Stimulated activated CD8-positive, alpha-beta memory T cell treated with anti-CD3 and anti-CD28 coated beads, Interleukin-4, amount 100 ng/mL, for 4 hours (primary cell): ENCODE results near the gene ZNF764.
"Not testable (repeated sequence)": the region's sequence is repeated elsewhere in the genome, so short reads cannot be mapped to it uniquely, and the experiment has no call there.

Experiments
- DNase-seq, 2 donors: peaks; one replicate each; pipeline ENCODE4 v3.0.0-alpha.2; 2020; ENCODE audit warnings: low read depth in 2 of 2, low spot score in 1 of 2

ZNF764 gene

DNA sequence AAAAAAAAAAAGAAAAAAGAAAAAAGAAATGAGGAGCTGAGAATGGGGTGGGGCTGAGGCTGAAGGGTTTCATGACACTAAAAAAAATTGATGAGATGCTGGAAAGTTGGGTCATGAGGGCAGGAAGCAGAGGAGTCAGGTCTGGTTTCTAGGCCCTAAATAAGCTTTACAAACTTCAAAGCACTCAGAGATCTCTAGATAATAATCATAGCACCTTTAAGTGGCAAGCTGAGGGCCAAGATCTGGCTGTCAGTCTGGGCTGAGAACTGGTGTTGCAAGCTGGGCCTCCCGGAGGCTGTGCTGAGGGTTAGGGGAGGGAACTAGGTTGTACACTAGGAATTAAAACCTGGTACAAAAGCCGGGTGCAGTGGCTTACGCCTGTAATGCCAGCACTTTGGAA, 6.4 kb downstream of the ZNF764 start:
- no peak for DNase-seq

DNA sequence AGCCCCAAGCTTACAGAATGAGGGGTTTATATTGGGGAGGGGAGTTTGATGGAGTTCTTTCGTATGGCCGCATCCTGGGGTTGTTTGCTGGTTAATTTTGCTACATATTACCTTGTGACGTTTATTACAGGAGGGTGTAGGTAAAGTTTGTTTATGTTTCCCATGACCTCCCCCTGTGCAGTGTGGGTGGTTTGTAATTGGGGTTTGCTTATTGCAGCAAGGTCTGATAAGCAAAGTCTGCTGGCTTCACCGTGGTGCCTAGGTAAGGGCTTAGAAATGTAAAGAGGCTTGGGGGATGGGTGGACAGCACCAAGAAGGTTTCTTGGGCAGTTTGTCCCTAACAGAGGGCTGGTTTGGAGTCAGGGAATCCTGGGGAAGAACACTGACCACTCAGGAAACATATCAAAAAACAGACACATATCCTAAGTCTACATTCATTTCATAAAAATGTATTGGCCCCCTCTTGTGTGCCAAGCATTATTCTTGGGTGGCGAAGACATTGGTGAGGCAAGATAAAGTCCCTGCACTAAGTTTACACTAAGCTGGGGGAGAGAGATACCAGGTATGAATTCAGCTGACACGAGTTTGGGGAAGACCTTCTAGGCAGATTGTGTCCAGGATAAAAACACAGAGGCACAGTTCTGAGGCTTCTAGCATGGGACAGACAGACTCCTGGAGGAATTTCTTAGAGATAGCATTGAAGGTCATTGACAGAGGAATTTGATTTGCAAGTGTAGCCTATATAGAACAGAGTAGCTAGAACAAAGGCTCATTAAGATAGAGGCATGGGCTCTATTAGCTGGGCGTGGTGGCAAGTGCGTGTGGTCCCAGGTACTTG, 9.5 kb downstream of the ZNF764 start:
- no peak for DNase-seq

DNA sequence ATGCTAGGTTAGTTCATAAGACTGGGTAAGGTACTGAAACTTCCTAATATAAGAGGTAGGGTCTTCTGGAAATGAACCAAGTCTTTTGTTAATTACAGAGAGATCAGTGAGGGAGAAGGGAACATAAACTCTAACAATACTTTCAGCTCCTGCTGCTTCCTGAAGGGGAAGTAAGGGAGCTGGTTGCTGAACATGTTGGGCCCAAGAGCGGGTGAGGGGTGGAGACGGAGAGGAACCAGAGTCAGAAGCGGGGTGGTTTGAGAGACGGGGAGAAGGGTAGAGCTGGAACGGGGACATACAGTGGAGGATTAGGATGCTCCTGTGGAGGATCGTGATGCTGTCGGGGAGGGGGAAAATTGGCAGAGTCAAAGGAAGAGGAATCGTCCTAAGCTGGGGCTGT, 12.1 kb downstream of the ZNF764 start:
- DNase-seq, result no peak

DNA sequence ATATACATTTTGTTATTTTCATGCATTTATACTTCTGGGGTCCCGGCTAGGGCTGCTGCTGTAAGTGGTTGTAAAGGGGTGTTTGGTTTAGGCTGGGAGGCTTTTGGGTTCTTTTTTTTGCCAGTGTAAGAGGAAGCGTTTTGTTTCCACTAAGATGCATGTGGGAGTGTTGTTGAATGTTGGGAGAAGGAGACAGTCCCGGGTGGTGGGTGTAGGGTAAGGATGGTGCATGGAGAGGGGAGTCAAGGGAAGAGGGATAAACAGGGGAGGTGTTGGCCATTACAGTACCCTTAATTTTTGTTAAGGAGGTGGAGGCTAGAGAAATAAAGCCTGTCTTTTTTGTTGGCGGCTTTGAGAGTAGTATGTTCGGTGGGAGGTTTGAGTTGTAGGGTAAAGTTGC, 15.1 kb downstream of the ZNF764 start:
- DNase-seq, result no peak

DNA sequence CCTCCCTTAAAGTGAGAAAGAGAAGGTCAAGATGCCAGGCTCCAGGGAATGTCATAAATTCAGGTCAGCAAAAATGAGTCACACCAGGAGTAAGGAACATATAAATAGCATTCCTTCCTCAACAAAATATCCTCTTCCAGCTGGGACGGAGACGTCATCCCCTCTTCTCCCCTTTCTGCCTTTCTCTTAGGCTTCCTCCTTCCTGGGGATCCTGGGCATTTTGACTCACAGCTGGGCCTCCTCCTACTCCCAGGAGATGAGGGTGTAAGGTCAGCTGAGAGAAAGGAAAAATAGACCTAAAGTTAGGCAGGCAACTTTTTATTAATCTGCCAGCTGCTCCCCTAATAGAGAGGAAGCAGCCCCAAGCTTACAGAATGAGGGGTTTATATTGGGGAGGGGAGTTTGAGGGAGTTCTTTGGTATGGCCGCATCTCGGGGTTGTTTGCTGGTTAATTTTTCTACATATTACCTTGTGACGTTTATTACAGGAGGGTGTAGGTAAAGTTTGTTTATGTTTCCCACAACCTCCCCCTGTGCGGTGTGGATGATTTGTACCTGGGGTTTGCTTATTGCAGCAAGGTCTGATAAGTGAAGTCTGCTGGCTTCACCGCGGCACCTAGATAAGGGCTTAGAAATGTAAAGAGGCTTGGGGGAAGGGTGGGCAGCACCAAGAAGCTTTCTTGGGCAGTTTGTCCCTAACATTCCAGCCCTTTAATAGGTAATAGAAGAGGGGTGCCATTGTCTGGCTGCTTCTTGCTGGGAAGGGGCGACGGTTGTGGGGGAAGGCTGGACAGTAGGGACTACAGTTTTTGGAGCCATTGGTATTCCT, 16.5 kb downstream of the ZNF764 start:
- DNase-seq, result no peak

DNA sequence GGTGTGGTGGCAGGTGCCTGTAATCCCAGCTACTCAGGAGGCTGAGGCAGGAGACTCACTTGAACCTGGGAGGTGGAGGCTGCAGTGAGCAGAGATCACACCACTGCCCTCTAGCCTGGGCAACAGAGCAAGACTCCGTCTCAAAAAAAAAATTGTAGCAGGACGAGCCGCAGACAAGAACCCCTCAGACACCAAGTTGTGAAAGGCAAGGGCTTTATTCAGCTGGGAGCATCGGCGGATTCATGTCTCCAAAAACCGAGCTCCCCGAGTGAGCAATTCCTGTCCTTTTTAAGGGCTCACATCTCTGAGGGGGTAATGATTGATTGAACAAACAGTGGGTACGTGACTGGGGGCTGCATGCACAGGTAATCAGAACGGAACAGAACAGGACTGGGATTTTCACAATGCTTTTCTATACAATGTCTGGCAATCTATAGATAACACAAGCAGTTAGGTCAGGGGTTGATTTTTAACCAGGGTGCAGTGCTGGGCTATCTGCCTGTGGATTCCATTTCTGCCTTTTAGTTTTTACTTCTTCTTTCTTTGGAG, 17.2 kb downstream of the ZNF764 start:
- DNase-seq, result not testable (repeated sequence)

DNA sequence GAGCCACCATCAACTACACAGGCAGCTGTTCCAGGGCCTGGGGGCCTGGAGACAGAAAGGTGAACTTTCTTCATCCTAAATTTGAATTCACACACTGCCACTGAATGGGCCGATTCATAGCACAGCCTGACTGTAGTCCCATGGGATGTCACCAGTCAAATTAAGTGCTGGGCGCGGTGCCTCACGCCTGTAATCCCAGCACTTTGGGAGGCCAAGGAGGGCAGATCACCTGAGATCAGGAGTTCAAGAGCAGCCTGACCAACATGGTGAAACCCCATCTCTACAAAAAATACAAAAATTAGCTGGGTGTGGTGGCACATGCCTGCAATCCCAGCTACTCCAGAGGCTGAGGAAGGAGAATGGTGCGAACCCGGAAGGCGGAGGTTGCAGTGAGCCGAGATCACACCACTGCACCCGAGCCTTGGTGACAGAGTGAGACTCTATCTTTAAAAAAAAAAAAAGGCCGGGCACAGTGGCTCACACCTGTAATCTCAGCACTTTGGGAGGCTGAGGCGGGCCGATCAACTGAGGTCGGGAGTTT, 18.1 kb downstream of the ZNF764 start:
- DNase-seq, result not testable (repeated sequence)

DNA sequence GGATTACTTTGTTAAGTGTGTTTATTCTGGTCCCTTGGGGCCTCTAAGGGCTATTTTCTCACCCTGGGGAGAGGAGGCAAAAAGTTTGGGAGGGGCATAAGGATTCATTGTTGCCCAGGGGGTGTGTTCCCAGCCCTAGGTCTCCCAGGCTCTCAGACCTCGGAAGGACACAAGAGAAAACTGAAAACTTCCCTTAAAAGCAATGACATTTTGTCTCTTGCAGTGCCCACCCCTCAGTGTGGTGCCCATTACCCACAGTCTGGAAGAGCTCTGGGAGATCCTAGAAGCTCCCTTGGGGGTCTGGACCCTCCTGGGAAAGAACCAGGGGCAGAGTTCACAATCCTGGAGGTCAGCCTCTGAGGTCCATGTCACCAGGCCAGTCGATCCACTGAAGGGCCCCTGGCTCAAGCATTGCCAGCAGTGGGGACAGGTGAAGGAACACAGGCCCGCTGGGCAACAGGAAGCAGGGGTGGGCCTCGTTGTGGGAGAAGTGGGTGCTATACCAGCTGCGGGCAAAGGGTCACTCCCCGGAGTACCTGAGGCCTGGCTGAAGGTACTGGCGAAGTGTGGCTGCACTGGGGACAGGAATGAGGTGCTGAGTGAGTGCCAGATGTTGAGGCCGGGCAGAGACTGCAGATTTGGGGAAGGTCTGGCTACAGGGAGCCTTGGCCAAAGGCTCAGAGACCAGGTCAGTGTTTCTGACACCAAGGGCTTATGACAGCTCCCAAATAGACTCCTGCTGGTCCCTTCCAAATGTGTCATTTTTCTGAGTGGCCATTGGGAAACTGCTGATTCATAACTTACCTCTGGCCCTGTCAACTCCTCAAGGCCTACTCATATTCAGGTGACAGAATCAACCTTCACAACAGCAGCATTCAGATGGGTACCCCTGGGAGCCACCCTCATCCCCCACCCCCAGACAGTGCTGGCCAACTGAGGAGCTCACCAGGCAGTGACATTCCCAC, 18.9 kb downstream of the ZNF764 start:
- DNase-seq, result no peak

DNA sequence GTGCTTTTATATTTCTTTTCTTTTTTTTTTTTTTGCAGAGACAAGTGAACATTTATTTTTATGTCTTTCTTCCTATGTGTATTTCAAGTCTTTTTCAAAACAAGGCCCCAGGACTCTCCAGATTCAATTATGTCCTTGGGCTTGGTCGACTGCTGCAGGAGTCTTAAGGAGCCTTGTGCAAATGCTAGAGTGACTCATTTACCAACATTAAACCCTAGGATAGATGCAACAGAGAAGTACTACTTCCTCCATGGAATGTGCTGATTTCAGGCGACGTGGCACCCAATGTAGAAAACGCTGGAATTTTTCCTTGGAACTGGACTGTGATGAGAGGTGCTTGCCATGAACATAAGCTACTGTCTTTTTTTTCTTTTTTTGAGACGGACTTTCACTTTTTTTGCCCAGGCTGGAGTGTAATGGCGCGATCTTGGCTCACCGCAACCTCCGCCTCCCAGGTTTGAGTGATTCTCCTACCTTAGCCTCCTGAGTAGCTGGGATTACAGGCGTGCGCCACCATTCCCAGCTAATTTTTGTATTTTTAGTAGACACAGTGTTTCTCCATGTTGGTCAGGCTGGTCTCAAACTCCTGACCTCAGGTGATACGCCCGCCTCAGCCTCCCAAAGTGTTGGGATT, 21.7 kb downstream of the ZNF764 start:
- DNase-seq, result not testable (repeated sequence)

DNA sequence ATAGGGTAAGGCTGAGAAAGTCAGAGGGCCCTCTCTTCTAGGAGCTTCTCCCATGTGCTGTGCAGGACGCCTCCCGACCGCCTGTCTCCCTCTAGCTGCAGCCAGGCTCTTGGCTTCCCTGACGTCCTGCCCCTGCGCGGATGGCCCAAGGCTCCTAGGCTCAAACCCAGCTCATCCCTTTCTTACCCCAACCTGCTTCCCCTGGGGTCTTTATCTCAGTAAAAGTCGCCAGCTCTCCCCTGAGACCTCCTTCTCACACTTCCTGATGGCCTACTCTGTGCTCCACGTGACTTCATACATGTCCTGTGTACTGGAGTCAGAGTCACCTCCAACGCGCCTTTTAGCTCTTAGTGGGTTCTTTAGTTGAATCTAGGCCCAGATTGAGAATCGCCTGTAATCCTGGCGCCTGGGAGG, 22.4 kb downstream of the ZNF764 start:
- peak in 1 of 2 donors; percentile 28 for DNase-seq

DNA sequence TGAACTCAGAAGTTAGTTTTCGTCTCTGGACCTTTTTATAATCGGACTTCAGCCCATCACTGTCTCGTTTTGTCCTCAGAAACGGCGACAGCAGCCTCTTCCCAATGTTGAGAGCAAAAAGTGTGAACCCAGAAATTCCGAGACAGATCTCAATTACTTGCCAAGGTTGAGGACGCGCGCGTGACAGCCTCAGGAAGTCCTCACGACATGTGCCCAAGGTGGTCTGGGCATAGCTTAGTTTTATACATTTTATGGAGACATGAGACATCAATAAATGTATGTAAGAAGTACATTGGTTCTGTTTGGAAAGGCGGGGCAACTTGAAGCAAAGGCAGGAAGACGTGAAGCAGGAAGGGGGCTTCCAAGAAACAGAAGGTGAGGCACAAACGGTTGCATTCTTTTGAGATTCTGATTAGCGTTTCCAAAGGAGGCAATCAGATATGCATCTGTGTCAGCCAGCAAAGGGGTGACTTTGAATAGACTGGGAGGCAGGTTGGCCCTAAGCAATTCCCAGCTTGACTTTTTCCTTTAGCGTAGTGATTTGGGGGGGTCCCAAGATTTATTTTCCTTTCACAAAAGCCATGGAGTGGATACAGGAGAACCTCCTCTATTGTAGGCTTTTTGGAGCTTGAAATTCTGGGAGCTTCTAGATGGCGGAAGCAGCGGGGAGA, 22.9 kb downstream of the ZNF764 start:
- no peak for DNase-seq

DNA sequence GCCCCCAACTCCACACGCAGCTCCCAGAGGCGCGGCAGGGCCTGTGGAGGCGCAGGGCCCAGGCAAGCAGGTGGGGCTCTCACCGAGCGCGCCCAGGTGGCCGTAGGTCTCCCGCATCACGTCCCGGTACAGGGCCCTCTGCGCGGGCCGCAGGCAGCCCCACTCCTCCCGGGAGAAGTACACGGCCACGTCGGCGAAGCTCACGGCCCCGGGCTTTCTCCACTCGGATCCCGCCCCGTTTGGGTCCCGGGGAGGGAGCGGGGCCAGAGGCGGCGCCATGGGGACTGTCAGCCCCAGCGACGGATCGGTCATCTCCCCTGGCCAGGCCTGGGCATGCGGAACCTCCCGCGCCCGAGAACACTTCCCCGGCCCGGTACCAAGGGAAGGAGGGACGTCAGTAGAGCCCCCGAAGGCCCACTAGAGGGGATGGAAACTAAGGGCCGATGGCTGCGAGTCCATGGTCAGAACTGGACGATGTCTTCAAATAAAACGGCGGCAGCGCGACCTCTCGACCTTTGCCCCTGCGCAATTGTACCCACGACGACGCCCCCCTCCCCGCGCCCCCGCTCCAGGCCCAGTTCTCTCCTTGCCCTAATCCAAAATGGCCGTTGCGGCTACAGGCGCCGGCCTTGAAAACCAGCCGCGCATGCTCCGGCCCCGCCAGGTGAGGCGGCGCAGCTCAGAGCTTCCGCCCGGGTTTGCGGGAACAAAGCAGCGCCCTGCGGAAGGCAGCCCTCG, 23.6 kb downstream of the ZNF764 start, which contains the start of gene ZNF747:
TSS of gene ZNF747 (minus strand) at position 491 of the 738 bp plus-strand sequence. CDS start at position 312, 179 bp downstream.
- peak; percentile 84 to 86 for DNase-seq

DNA sequence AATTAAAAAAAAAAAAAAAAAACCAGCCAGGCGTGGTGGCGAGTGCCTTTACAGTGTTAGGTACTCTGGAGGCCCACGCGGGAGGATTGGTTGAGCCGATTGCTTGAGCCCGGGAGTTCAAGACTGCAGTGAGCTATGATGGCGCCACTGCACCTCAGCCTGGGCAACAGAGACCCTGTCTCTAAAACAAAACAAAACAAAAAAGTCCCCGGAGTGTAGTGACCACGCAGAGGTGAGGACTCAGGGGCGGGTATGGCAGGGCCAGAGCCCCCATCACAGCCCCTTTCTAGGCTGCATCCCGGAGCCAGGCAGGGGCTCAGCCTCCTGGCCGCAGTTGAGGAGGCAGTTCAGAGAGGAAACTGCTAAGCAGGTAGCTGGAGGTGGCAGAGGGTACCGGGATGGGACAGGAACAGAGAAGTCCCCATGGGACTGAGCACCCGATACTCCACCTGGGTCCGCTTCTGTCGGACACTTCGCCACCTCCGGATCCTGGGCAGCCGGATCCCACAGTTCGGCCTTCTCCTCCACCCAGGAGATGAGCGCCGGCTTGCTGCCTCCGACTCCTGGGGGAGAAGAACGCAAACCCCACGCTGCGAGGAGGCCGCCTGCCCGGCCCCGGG, 24.3 kb downstream of the ZNF764 start:
- DNase-seq, result no peak

DNA sequence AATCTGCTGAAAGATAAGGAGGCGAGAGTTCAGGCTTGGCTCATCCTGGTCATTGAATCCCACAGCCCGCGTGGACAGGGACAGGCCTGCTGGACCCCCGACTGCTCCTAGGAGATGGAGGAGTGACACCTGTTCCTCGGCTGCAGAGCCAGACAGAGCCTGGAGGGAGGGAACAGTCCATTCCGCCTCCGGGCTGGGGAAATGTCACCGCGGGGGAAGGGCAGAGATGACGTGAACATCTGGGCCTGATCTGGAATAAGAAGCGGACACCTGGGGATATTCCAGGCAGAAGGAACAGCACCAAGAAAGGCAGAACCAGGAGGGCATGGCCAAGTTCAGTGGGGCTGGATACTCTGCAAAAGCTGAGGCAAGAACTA, 25.0 kb downstream of the ZNF764 start:
- DNase-seq, result no peak

DNA sequence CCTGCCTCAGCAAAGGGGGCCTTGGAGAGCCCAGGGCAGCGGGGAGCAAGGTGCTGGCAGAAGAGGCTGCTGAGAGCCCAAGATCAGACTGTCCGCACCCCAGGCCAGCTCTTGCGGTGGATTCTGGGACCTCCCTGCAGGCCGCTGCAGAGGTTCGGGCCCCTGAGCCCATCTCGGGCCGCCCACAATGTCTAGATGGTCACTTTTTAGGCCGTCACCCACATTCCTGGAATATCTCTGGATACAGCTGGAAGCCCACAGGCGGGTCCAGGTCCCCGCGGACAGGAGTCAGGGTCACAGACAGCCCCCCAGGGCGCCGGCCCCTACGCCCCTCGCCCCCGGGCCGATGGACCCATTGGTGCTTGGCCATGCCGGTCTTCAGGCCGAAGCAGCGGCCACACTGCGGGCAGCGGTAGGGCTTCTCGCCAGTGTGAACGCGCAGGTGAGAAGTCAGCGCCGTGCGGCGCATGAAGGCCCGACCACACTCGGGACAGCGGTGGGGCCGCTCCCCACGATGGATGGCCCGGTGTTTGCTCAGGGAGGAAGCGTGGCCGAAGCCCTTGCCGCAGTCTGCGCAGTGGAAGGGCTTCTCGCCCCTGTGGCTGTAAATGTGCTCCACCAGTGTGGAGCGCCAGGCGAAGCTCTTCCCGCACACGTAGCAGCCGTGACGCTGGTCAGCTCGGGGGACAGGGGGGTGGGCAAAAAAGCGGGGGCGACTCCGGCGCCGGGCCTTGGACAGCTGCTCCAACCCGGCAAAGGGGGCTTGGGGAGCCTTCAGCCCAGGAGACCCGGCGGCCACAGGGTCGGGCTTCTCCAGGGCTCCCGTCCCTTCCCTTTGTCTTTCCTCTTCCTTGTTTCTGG, 25.7 kb downstream of the ZNF764 start:
- no peak for DNase-seq

DNA sequence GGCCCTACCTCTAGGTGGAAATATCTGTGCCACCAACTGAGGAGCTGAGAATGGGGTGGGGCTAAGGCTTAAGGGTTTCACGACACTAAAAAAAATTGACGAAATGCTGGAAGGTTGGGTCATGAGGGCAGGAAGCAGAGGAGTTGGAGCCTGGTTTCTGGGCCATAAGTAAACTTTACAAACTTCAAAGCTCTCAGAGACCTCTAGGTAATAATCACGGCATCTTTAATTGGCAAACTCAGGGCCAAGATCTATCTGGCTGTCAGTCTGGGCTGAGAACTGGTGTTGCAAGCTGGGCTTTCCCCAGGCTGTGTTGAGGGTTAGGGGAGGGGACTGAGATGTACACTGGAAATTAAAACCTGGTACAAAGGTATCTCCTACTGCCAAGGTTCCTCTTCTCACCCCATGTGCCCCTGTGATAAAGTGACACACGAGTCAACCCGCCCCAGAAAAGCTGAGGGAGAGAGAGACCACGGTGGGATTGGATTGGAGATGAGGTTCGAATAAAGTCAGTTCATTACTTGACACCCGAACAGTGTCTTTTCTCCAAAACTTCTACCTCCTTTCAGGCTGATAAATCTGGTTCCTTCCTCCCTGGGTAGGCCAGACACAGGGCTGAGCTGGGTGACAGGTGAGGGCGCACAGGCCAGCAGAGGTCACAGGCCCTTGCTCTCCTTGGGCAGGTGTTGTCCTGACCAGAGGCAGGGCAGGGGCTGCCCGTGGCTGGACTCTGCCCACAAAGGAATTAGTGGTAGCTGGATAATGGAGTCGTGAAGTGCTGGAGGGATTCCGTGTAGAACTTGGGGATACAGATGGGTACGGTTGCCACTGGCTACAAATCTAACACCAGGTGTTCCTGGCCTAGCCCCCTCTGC, 27.8 kb downstream of the ZNF764 start:
- DNase-seq, result no peak
